Tibial nerve (tissue), 4 donors: ENCODE data around the gene GPC6. TPM values are rescaled to one million over a fixed set of nuclear protein-coding genes. Genes with fewer than 3 reads are reported as not detected.

Source experiments
- DNase-seq, 2 donors: peaks; one replicate each; pipeline ENCODE4 v3.0.0-alpha.2; 2019; ENCODE audit warnings: low spot score in 2 of 2
- H3K27ac ChIP-seq, 4 donors: fragments of 200-600 bp; sonication (generic) in 3 of 4; one replicate each; pipeline ENCODE4 v1.5.1; 2017 to 2019; ENCODE audit warnings: mild to moderate bottlenecking in 1 of 4
- H3K27me3 ChIP-seq, 2 donors: fragments of 200-600 bp; sonication (generic) in 1 of 2; one replicate each; pipeline versions ENCODE4 v1.5.1 to v1.6.0; 2017 to 2019
- H3K36me3 ChIP-seq, 3 donors: fragments of 200-600 bp; sonication (generic); one replicate each; pipeline ENCODE4 v1.5.1; 2018 to 2019
- H3K4me1 ChIP-seq, 4 donors: fragments of 200-600 bp; sonication (generic) in 3 of 4; one replicate each; pipeline ENCODE4 v1.5.1; 2017 to 2019
- H3K4me3 ChIP-seq, 4 donors: fragments of 200-600 bp; sonication (generic) in 3 of 4; one replicate each; pipeline ENCODE4 v1.5.1; 2017 to 2019; ENCODE audit warnings: mild to moderate bottlenecking in 1 of 4, moderate library complexity in 1 of 4
- H3K9me3 ChIP-seq, 4 donors: fragments of 200-600 bp; sonication (generic) in 3 of 4; one replicate each; pipeline ENCODE4 v1.5.1; 2017 to 2019
- EP300 ChIP-seq, 2 donors: sonication (generic); formaldehyde crosslinking; IDR thresholded peaks; one replicate each; pipeline ENCODE4 v1.6.1; 2017; ENCODE audit warnings: antibody characterized with exemption in 2 of 2, mild to moderate bottlenecking in 1 of 2
- POLR2A ChIP-seq, 2 donors: fragments of 450-650 bp; IDR thresholded peaks; one replicate each; pipeline ENCODE4 v1.6.1; 2017; ENCODE audit warnings: antibody characterized with exemption in 2 of 2, mild to moderate bottlenecking in 2 of 2, moderate library complexity in 2 of 2
- WGBS, 2 donors: methylation state at CpG; one replicate each; pipeline ENCODE4 v1.1.5; 2018; 5-methylcytosine and 5-hydroxymethylcytosine counted together
- total RNA-seq, 4 donors: library from RNA; depleted of rRNA; stranded (reverse); fragments of >200 nt; gene quantifications; one replicate each; pipeline ENCODE4 v1.1.0, GENCODE V29; 2016
- TF ChIP-seq, protein P1 (sequence below), 5 experiments: fragments of 200-600 bp in 3 of 5; fragments of 450-650 bp in 2 of 5; sonication (generic) in 3 of 5; IDR thresholded peaks; one replicate each; pipeline ENCODE4 v1.5.1; 2016 to 2019; ENCODE audit warnings: antibody characterized with exemption in 5 of 5, mild to moderate bottlenecking in 3 of 5, moderate library complexity in 2 of 5

Gene GPC6
- total RNA-seq, 4 donors from 2014 or later = 21.9 to 39.5 (median 29.8) TPM

DNA sequence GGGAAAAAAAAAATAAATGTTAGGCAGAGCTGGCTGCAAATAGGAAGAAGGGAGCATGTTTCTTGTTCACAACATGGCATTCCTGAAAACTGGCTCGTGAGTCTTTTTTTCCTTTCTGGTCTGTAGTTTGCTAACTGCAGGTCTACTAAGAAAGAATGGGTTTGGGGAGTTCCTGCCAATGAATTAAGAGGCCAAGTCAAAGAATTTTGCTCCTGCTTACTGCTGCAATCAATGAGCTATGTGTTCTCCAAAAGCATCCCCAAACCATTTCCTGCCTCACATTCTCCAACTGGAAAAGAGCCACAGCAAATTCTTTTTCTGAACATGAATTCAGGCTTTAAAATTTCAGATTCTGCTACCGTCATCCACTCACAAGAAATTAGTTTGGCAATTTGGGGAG is 1164.3 kb downstream of the GPC6 start:
- 20 to 28% methylated on average over 2 of the region's 2 CpGs for WGBS, 2 donors
- H3K4me3 ChIP-seq = no peak overlapping the region
- no peak for TF ChIP-seq POLR2A (IDR thresholded peaks at IDR 0.05)
- TF ChIP-seq, protein P1, sequence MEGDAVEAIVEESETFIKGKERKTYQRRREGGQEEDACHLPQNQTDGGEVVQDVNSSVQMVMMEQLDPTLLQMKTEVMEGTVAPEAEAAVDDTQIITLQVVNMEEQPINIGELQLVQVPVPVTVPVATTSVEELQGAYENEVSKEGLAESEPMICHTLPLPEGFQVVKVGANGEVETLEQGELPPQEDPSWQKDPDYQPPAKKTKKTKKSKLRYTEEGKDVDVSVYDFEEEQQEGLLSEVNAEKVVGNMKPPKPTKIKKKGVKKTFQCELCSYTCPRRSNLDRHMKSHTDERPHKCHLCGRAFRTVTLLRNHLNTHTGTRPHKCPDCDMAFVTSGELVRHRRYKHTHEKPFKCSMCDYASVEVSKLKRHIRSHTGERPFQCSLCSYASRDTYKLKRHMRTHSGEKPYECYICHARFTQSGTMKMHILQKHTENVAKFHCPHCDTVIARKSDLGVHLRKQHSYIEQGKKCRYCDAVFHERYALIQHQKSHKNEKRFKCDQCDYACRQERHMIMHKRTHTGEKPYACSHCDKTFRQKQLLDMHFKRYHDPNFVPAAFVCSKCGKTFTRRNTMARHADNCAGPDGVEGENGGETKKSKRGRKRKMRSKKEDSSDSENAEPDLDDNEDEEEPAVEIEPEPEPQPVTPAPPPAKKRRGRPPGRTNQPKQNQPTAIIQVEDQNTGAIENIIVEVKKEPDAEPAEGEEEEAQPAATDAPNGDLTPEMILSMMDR (IDR thresholded peaks at IDR 0.05) = no peak
- no peak for TF ChIP-seq EP300 (IDR thresholded peaks at IDR 0.05)

GRCh38 chr13:94394723-94395122 is 1168.1 kb downstream of the GPC6 start:
- no peak overlapping the region for H3K27ac ChIP-seq
- H3K4me3 ChIP-seq = no peak overlapping the region
- no peak for DNase-seq
- H3K4me1 ChIP-seq = no peaks in the 10 kb centered on the region
- TF ChIP-seq EP300 (IDR thresholded peaks at IDR 0.05) (no peak), POLR2A (IDR thresholded peaks at IDR 0.05) (no peak)
- TF ChIP-seq, protein P1 (IDR thresholded peaks at IDR 0.05) = no peak
- H3K27me3 ChIP-seq = no peaks in the 10 kb centered on the region
- 73 to 85% methylated on average over 4 of the region's 4 CpGs for WGBS, 2 donors
- H3K36me3 ChIP-seq = peaks cover 0 to 6% (median 0%) of the 10 kb centered on the region in 3 donors
- no peaks in the 10 kb centered on the region for H3K9me3 ChIP-seq

More for the DNA sequence above, 1164.3 kb downstream of the GPC6 start:
- no peak overlapping the region for H3K27ac ChIP-seq
- no peaks in the 10 kb centered on the region for H3K9me3 ChIP-seq
- no peaks in the 10 kb centered on the region for H3K4me1 ChIP-seq
- DNase-seq = no peak
- H3K27me3 ChIP-seq = no peaks in the 10 kb centered on the region
- H3K36me3 ChIP-seq = no peaks in the 10 kb centered on the region

- Histone ChIP-seq H3K4me3 (no peak overlapping the region), H3K36me3 (peaks cover 0 to 8% (median 0%) of the 10 kb centered on the region in 3 donors), H3K4me1 (no peaks in the 10 kb centered on the region), H3K9me3 (no peaks in the 10 kb centered on the region), H3K27ac (no peak overlapping the region), H3K27me3 (no peaks in the 10 kb centered on the region)
- WGBS, 2 donors = 78% methylated on average over 5 of the region's 5 CpGs
- TF ChIP-seq EP300 (IDR thresholded peaks at IDR 0.05) (no peak), POLR2A (IDR thresholded peaks at IDR 0.05) (no peak)
- TF ChIP-seq, protein P1 (IDR thresholded peaks at IDR 0.05) = no peak
- DNase-seq = no peak
Measured at GRCh38 chr13:94395860-94396259, 1169.3 kb downstream of the GPC6 start.

DNA sequence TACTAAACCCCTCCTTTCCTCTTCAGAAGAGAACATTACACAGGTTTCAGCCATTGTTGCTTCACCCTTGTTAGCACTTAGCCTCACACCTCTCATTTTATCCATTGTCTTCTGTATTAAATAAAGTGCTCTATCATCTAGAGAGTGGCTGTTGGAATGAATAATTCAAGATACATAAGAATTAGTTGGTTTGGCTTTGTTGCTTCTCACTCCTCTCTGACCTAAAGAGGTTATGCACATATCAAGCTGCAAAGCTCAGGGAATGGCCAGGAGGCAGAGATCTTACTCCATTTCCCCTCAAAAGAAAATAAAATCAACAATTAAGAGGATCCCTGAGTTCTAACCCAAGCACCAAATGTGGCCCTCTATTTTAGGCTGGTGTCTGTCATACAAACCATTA is 1173.2 kb downstream of the GPC6 start:
- H3K9me3 ChIP-seq = no peaks in the 10 kb centered on the region
- H3K4me1 ChIP-seq = no peaks in the 10 kb centered on the region
- TF ChIP-seq, protein P1 (IDR thresholded peaks at IDR 0.05) = no peak

GRCh38 chr13:94400874-94401273 is 1174.3 kb downstream of the GPC6 start:
- Histone ChIP-seq H3K4me3 (no peak overlapping the region), H3K27ac (no peak overlapping the region), H3K4me1 (no peaks in the 10 kb centered on the region), H3K27me3 (no peaks in the 10 kb centered on the region), H3K9me3 (no peaks in the 10 kb centered on the region), H3K36me3 (peaks cover 0 to 8% (median 0%) of the 10 kb centered on the region in 3 donors)
- WGBS, 2 donors = 86% methylated on average over 4 of the region's 4 CpGs
- TF ChIP-seq POLR2A (IDR thresholded peaks at IDR 0.05) (no peak), EP300 (IDR thresholded peaks at IDR 0.05) (no peak)
- TF ChIP-seq, protein P1 (IDR thresholded peaks at IDR 0.05) = no peak
- DNase-seq = no peak

More for the DNA sequence above, 1173.2 kb downstream of the GPC6 start:
- no peaks in the 10 kb centered on the region for H3K27me3 ChIP-seq
- H3K27ac ChIP-seq = no peak overlapping the region
- peaks cover 0 to 8% (median 0%) of the 10 kb centered on the region in 3 donors for H3K36me3 ChIP-seq
- DNase-seq = no peak
- no peak overlapping the region for H3K4me3 ChIP-seq
